AG04449 (cell line): ENCODE data around the gene TANGO2.

ENCODE experiments used
- CTCF ChIA-PET: fragments of 350-600 bp; formaldehyde crosslinking; extraction: SDS; loops from one replicate; lab custom pipeline; 2021; ENCODE audit warnings: antibody characterized with exemption; lab: Yijun Ruan, JAX
- POLR2A ChIA-PET: fragments of 400-600, 350-600 bp; formaldehyde crosslinking; extraction: SDS; loops from one replicate; lab custom pipeline; 2020; ENCODE audit warnings: antibody characterized with exemption, inconsistent platforms; lab: Yijun Ruan, JAX
- DNase-seq: peaks from one replicate; pipeline ENCODE4 v3.0.0-alpha.2; 2010; ENCODE audit warnings: low read depth, low spot score
- H3K4me3 ChIP-seq: 2 replicates; pipeline ENCODE4 v1.5.1; 2011; ENCODE audit warnings: low read depth, mild to moderate bottlenecking, control low read depth, low read length
- TF ChIP-seq, protein P1 (sequence below): IDR thresholded peaks from one replicate; pipeline ENCODE4 v1.5.1; 2011; ENCODE audit warnings: mild to moderate bottlenecking, moderate library complexity, low read length, control low read depth, inconsistent platforms; ENCODE audit not compliant: insufficient read depth; ENCODE audit errors: missing control alignments

Gene TANGO2

DNA sequence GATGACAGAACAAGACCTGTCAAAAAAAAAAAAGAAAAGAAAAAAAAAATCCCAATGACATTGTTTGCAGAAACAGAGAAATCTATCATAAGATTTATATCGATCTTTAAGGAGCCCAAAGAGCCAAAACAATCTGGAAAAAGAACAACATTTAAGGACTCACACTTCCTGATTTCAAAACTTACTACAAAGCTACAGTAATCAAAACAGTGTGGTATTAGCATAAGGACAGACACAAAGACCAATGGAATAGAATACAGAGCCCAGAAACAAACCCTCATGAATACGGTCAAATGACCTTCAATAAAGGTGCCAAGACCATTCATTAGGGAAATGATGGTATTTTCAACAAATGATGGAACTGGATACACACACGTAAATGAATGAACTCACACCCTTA is 16.4 kb upstream of the TANGO2 start:
- no peak for DNase-seq
- TF ChIP-seq, protein P1, sequence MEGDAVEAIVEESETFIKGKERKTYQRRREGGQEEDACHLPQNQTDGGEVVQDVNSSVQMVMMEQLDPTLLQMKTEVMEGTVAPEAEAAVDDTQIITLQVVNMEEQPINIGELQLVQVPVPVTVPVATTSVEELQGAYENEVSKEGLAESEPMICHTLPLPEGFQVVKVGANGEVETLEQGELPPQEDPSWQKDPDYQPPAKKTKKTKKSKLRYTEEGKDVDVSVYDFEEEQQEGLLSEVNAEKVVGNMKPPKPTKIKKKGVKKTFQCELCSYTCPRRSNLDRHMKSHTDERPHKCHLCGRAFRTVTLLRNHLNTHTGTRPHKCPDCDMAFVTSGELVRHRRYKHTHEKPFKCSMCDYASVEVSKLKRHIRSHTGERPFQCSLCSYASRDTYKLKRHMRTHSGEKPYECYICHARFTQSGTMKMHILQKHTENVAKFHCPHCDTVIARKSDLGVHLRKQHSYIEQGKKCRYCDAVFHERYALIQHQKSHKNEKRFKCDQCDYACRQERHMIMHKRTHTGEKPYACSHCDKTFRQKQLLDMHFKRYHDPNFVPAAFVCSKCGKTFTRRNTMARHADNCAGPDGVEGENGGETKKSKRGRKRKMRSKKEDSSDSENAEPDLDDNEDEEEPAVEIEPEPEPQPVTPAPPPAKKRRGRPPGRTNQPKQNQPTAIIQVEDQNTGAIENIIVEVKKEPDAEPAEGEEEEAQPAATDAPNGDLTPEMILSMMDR, result no peak
- POLR2A ChIA-PET, result no interaction called here
- H3K4me3 ChIP-seq, result no peak overlapping the region
- CTCF ChIA-PET, result interaction anchor here (0.9 to 2.1 kb wide), 2 partner anchors 9 to 11 kb away, joined by 5 to 11 read pairs; no protein-coding TSS in a partner anchor

DNA sequence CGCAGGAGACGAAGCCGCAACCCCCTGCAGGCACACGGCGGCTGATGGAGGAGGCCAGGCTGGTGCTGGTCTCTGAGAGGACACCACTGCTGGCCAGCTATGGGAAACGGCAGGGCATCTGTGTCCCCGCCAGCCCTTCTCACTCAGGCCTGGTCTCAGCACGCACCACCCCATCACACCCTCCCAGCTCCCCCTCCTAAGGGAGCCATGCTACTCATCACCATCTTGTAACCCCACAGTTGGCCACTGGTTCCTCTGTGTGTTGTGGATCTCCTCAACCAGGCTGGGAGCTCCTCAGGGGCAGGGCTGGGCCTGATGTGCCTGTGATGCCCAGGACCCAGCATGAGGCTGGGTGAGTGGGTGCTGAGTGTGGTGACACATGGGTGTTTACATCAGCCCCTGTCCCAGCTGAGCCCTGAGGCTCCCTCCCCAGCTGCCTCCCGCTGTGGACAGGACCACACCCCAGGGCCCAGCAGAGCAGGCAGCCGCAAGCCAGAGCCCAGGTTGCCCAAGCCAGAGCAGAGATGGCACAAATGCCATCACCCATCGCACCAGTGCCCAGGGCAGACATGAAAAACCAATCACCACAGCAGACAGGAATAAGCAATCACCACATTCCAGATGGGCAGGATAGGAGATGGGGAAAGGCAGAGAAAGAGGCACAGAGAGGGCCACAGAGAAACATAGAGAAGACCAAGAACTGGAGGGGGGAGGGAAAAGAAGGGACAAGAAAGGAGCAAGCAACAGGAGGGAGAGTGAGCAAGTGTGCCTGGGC is 12.5 kb upstream of the TANGO2 start:
- ChIA-PET POLR2A (interaction anchor here (0.7 kb wide), 1 partner anchor 161 kb away, joined by 3 read pairs; no protein-coding TSS in a partner anchor), CTCF (interaction anchor here (0.9 kb wide), 1 partner anchor 38 kb away, joined by 3 read pairs; no protein-coding TSS in a partner anchor)
- no peak for DNase-seq
- no peak overlapping the region for H3K4me3 ChIP-seq
- TF ChIP-seq, protein P1, result no peak

DNA sequence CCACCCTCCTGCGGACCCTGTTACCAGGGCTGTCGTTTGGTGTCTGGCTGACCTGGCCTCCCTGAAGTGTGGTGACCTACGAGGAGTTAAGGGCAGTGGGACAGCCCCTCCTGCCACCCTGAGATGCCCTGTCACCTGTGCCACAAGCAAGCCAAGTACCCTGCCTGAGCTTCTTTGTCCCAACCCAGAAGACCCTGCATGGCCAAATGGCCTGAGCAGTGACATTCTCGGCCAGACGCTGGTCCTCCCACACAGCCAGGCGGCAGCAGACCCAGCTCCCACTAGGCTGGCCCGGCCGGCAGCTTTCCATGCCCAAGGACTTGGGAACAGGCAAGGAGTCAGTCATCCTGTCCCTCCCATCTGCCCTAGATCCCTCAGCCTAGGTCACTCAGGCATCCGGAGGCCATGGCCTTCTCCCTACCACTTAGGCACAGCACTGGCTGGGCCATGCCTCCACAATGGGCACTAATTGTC is 11.9 kb upstream of the TANGO2 start:
- TF ChIP-seq, protein P1, result no peak
- CTCF ChIA-PET, result interaction anchor here (0.9 kb wide), 1 partner anchor 39 kb away, joined by 3 read pairs; no protein-coding TSS in a partner anchor
- no peak for DNase-seq
- POLR2A ChIA-PET, result no interaction called here
- H3K4me3 ChIP-seq, result no peak overlapping the region

DNA sequence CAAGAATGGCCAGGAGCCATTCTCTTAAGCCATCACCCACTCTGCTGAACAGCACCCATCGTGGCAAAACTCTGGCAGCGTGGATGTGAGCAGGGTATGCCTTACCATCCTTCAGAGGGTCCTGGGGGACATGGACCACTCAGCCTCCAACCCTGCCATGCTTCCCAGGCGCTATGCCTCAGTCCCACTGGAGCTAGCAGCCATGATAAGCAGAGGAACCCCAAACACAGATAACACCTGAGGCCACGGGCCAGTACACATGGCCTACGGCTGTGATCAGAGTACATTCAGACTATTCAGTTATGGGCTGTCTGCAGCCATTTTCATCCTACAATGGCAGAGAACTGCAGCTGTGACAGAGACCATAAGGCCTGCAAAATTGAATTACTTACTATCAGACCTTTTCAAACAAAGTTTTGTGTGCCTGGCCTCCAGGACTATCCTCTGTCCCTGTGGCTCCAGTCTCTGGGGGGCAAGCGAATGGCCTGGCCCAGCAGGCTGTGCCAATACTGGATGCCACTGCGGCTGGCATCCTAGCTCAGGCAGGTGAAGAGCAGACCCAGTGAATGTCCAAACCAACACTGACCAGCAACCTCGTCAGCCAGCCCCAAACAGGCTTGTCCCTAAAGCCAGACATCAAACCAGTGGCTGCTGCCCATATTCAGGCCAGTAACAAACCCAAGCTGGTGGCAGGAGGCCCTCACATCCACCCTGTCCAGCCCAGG is 11.2 kb upstream of the TANGO2 start:
- no peak for DNase-seq
- TF ChIP-seq, protein P1, result no peak
- ChIA-PET POLR2A (no interaction called here), CTCF (interaction anchor here (0.9 to 6.9 kb wide), 2 partner anchors 39 to 40 kb away, joined by 3 to 172 read pairs; no protein-coding TSS in a partner anchor)
- H3K4me3 ChIP-seq, result no peak overlapping the region

DNA sequence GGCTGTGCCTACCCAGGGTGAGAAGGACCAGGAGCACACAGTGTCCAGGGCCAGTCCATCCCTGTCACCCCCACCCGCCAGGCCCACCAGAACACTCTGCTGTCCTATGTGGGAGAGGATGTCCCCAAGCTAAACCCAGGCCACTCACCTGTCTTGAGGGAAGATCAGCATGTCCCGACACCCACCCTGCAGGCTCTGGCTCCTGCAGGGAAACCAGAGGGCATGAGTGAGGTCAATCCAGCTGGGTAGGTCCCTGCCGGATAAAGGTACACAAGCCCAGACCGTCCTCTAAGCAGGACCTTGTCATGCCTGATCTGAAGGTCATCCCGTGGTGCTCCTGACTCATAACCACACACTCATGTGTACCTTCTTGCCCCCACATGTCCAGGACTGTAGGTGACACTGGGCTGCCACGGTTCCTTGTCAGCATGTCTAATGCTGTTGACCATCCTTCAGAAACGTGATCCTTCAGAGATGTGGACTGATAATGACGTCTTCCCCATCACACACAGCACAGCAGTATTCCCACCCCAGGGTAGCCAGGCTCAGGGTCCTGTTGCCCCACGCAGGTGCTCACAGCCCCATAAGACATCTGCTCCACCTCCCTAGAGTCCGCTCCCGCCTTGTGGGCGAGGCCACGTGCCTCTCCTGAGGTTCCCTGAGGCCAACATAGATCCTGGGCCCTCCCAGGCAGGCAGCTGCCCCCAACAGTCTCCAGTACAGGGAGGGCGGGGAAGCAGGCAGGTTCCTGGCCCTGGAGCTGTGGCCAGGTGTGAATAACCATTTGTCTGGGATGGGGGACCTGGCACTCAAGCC is 10.4 kb upstream of the TANGO2 start:
- no peak overlapping the region for H3K4me3 ChIP-seq
- ChIA-PET POLR2A (no interaction called here), CTCF (interaction anchor here (6.9 kb wide), 1 partner anchor 40 kb away, joined by 172 read pairs; no protein-coding TSS in a partner anchor)
- TF ChIP-seq, protein P1, result no peak
- DNase-seq, result no peak
